MM.1S (cell line): Measurements from ENCODE around the gene ZNF268.

Source experiments
- EZH2 ChIP-seq: fragments of 300-600 bp; sonication (generic); optimal IDR thresholded peaks from 2 replicates; pipeline ENCODE3; 2017; ENCODE audit warnings: low read depth, mild to moderate bottlenecking, antibody characterized with exemption, low read length, mixed read lengths
- TF ChIP-seq, protein P1 (sequence below): fragments of 300-600 bp; sonication (generic); IDR thresholded peaks from 2 replicates; pipeline ENCODE4 v1.5.1; 2016; ENCODE audit warnings: antibody characterized with exemption, low read length, mixed read lengths

DNA sequence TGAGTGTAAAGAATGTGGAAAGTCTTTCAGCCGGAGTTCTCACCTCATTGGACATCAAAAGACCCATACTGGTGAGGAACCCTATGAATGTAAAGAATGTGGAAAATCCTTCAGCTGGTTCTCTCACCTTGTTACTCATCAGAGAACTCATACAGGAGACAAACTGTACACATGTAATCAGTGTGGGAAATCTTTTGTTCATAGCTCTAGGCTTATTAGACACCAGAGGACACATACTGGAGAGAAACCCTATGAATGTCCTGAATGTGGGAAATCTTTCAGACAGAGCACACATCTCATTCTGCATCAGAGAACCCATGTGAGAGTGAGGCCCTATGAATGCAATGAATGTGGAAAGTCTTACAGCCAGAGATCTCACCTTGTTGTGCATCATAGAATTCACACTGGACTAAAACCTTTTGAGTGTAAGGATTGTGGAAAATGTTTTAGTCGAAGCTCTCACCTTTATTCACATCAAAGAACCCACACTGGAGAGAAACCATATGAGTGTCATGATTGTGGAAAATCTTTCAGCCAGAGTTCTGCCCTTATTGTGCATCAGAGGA, 25.1 kb upstream of the ZNF268 start:
- no peak for TF ChIP-seq EZH2
- TF ChIP-seq, protein P1, sequence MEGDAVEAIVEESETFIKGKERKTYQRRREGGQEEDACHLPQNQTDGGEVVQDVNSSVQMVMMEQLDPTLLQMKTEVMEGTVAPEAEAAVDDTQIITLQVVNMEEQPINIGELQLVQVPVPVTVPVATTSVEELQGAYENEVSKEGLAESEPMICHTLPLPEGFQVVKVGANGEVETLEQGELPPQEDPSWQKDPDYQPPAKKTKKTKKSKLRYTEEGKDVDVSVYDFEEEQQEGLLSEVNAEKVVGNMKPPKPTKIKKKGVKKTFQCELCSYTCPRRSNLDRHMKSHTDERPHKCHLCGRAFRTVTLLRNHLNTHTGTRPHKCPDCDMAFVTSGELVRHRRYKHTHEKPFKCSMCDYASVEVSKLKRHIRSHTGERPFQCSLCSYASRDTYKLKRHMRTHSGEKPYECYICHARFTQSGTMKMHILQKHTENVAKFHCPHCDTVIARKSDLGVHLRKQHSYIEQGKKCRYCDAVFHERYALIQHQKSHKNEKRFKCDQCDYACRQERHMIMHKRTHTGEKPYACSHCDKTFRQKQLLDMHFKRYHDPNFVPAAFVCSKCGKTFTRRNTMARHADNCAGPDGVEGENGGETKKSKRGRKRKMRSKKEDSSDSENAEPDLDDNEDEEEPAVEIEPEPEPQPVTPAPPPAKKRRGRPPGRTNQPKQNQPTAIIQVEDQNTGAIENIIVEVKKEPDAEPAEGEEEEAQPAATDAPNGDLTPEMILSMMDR, result no peak
